A673 (cell line): ENCODE measurements around the gene KLK4. TPM values are rescaled to one million over a fixed set of nuclear protein-coding genes. Genes with fewer than 3 reads are reported as not detected.

Source experiments
- BruUV-seq: library from RNA; stranded (reverse); fragments of 400-500 nt; replicated peaks from 2 replicates; lab custom pipeline; 2021; lab: Mats Ljungman, UMichigan
- CTCF ChIA-PET: fragments of 300-600 bp; sonication (Branson Sonifier 250); formaldehyde crosslinking; loops from one replicate; lab custom pipeline; 2022; ENCODE audit warnings: antibody characterized with exemption; lab: Charles Lee
- POLR2A ChIA-PET: fragments of 300-600 bp; sonication (Branson Sonifier 250); formaldehyde crosslinking; loops from one replicate; lab custom pipeline; 2022; ENCODE audit warnings: antibody characterized with exemption; ENCODE audit not compliant: low non-redundant PET; lab: Charles Lee
- DNase-seq: peaks from one replicate; pipeline ENCODE4 v3.0.0-alpha.2; 2015; ENCODE audit warnings: low spot score
- H3K27ac ChIP-seq: fragments of 200-600 bp; sonication (generic); 2 replicates; pipeline ENCODE4 v1.5.1; 2016; ENCODE audit warnings: mixed run types, low read depth, mild to moderate bottlenecking, mixed read lengths, antibody characterized with exemption, low read length; ENCODE audit not compliant: poor library complexity, severe bottlenecking
- H3K27me3 ChIP-seq: fragments of 200-600 bp; sonication (generic); replicated peaks from 2 replicates; pipeline ENCODE4 v1.6.1; 2017; ENCODE audit warnings: mixed run types, low read depth, mild to moderate bottlenecking, mixed read lengths, antibody characterized with exemption, low read length; ENCODE audit not compliant: insufficient read depth, poor library complexity
- H3K36me3 ChIP-seq: fragments of 200-600 bp; sonication (generic); 2 replicates; pipeline ENCODE4 v1.6.1; 2016; ENCODE audit warnings: mixed run types, mild to moderate bottlenecking, mixed read lengths, antibody characterized with exemption, low read length; ENCODE audit not compliant: insufficient read depth, poor library complexity, severe bottlenecking
- H3K4me1 ChIP-seq: fragments of 200-600 bp; sonication (generic); 2 replicates; pipeline ENCODE4 v1.6.1; 2017; ENCODE audit warnings: mixed run types, mild to moderate bottlenecking, mixed read lengths, antibody characterized with exemption, low read length; ENCODE audit not compliant: insufficient read depth, poor library complexity, severe bottlenecking
- H3K4me3 ChIP-seq: fragments of 200-600 bp; sonication (generic); 2 replicates; pipeline ENCODE4 v1.5.1; 2016; ENCODE audit warnings: low read depth, mixed run types, mild to moderate bottlenecking, mixed read lengths, low read length; ENCODE audit not compliant: poor library complexity, severe bottlenecking
- H3K9me3 ChIP-seq: fragments of 200-600 bp; sonication (generic); 2 replicates; pipeline ENCODE4 v1.6.1; 2016; ENCODE audit warnings: mixed run types, low read depth, mild to moderate bottlenecking, mixed read lengths, antibody characterized with exemption, low read length; ENCODE audit not compliant: poor library complexity, severe bottlenecking
- EZH2 ChIP-seq: fragments of 200-600 bp; sonication (generic); IDR thresholded peaks from 2 replicates; pipeline ENCODE4 v1.6.1; 2017; ENCODE audit warnings: borderline replicate concordance, low read depth, mild to moderate bottlenecking, mixed read lengths, antibody characterized with exemption, low read length; ENCODE audit not compliant: poor library complexity, severe bottlenecking
- intact Hi-C: fragments of 100-400 bp; cut with micrococcal nuclease; formaldehyde crosslinking; loops from one replicate; pipeline ENCODE4 v1.10.0; 2022; ENCODE audit not compliant: unreplicated experiment
- total RNA-seq: library from RNA; stranded (reverse); gene quantifications from 2 replicates; pipeline ENCODE4 v1.2.3, GENCODE V29; 2021
- TF ChIP-seq, protein P1 (sequence below): fragments of 300-800, 200-600 bp; sonication (generic); conservative IDR thresholded peaks from 2 replicates; pipeline ENCODE4 v1.5.1; 2017; ENCODE audit warnings: low read depth, mild to moderate bottlenecking, antibody characterized with exemption, low read length, moderate library complexity, mixed read lengths

The KLK4 gene
- total RNA-seq, 1 experiment from 2014 or later: not detected

DNA sequence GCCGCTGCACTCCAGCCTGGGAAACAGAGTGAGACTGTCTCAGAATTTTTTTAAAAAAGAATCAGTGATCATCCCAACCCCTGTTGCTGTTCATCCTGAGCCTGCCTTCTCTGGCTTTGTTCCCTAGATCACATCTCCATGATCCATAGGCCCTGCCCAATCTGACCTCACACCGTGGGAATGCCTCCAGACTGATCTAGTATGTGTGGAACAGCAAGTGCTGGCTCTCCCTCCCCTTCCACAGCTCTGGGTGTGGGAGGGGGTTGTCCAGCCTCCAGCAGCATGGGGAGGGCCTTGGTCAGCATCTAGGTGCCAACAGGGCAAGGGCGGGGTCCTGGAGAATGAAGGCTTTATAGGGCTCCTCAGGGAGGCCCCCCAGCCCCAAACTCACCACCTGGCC is 38.1 kb downstream of the KLK4 start, which contains the start of gene KLK2:
Gene KLK2, plus strand, starts transcription at position 384 of the 400 bp plus-strand sequence. CDS start 35 bp downstream, outside the sequence.
- BruUV-seq: no TSS peak
- H3K4me1 ChIP-seq: no peaks in the 10 kb centered on the region
- no peaks in the 10 kb centered on the region for H3K9me3 ChIP-seq
- no peaks in the 10 kb centered on the region for H3K36me3 ChIP-seq
- ChIA-PET POLR2A (no interaction called here), CTCF (no interaction called here)
- H3K27me3 ChIP-seq: peaks cover 85% of the 10 kb centered on the region
- no peak for DNase-seq
- H3K27ac ChIP-seq: no peak within 1 kb of the TSS
- intact Hi-C loops: no loop called here
- TF ChIP-seq, protein P1, sequence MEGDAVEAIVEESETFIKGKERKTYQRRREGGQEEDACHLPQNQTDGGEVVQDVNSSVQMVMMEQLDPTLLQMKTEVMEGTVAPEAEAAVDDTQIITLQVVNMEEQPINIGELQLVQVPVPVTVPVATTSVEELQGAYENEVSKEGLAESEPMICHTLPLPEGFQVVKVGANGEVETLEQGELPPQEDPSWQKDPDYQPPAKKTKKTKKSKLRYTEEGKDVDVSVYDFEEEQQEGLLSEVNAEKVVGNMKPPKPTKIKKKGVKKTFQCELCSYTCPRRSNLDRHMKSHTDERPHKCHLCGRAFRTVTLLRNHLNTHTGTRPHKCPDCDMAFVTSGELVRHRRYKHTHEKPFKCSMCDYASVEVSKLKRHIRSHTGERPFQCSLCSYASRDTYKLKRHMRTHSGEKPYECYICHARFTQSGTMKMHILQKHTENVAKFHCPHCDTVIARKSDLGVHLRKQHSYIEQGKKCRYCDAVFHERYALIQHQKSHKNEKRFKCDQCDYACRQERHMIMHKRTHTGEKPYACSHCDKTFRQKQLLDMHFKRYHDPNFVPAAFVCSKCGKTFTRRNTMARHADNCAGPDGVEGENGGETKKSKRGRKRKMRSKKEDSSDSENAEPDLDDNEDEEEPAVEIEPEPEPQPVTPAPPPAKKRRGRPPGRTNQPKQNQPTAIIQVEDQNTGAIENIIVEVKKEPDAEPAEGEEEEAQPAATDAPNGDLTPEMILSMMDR: no peak
- TF ChIP-seq EZH2: no peak
- no peak within 1 kb of the TSS for H3K4me3 ChIP-seq

DNA sequence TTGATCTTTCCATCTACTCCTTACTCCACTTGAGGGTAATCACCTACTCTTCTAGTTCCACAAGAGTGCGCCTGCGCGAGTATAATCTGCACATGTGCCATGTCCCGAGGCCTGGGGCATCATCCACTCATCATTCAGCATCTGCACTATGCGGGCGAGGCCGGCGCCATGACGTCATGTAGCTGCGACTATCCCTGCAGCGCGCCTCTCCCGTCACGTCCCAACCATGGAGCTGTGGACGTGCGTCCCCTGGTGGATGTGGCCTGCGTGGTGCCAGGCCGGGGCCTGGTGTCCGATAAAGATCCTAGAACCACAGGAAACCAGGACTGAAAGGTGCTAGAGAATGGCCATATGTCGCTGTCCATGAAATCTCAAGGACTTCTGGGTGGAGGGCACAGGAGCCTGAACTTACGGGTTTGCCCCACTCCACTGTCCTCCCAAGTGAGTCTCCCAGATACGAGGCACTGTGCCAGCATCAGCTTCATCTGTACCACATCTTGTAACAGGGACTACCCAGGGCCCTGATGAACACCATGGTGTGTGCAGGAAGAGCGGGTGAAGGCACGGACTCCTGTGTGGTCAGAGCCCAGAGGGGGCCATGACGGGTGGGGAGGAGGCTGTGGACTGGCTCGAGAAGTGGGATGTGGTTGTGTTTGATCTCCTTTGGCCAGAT is 40.6 kb downstream of the KLK4 start:
- no peak overlapping the region for H3K4me3 ChIP-seq
- POLR2A ChIA-PET: no interaction called here
- H3K9me3 ChIP-seq: no peaks in the 10 kb centered on the region
- BruUV-seq: no TSS peak
- no peak for DNase-seq
- CTCF ChIA-PET: no interaction called here
- H3K4me1 ChIP-seq: no peaks in the 10 kb centered on the region
- no peaks in the 10 kb centered on the region for H3K36me3 ChIP-seq
- peaks cover 97% of the 10 kb centered on the region for H3K27me3 ChIP-seq
- TF ChIP-seq, protein P1: no peak
- no peak for TF ChIP-seq EZH2
- intact Hi-C loops: no loop called here
- no peak overlapping the region for H3K27ac ChIP-seq

DNA sequence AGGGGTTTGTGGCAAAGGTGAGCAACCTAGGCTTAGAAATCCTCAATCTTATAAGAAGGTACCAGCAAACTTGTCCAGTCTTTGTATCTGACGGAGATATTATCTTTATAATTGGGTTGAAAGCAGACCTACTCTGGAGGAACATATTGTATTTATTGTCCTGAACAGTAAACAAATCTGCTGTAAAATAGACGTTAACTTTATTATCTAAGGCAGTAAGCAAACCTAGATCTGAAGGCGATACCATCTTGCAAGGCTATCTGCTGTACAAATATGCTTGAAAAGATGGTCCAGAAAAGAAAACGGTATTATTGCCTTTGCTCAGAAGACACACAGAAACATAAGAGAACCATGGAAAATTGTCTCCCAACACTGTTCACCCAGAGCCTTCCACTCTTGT is 41.7 kb downstream of the KLK4 start:
- ChIA-PET POLR2A (no interaction called here), CTCF (no interaction called here)
- DNase-seq: no peak
- no peak overlapping the region for H3K27ac ChIP-seq
- no peak for TF ChIP-seq EZH2
- TF ChIP-seq, protein P1: no peak
- no TSS peak for BruUV-seq
- no peak overlapping the region for H3K4me3 ChIP-seq
- no peaks in the 10 kb centered on the region for H3K4me1 ChIP-seq
- H3K9me3 ChIP-seq: no peaks in the 10 kb centered on the region
- intact Hi-C loops: no loop called here
- H3K27me3 ChIP-seq: peaks cover 94% of the 10 kb centered on the region
- no peaks in the 10 kb centered on the region for H3K36me3 ChIP-seq
